Vagina (tissue), 2 donors: Measurements from ENCODE around the gene EHBP1L1. TPM values are rescaled to one million over a fixed set of nuclear protein-coding genes. Genes with fewer than 3 reads are reported as not detected.

Experiments
- DNase-seq, 2 donors: peaks; one replicate each; pipeline ENCODE4 v3.0.0-alpha.2; 2017; ENCODE audit errors: extremely low spot score in 2 of 2
- H3K27ac ChIP-seq: fragments of 200-600 bp; sonication (generic); one replicate; pipeline ENCODE4 v1.5.1; 2019
- H3K27me3 ChIP-seq: fragments of 200-600 bp; sonication (generic); one replicate; pipeline ENCODE4 v1.5.1; 2019
- H3K36me3 ChIP-seq, 2 donors: fragments of 200-600 bp; sonication (generic); one replicate each; pipeline ENCODE4 v1.5.1; 2017 to 2019
- H3K4me1 ChIP-seq: fragments of 200-600 bp; sonication (generic); one replicate; pipeline ENCODE4 v1.5.1; 2019
- H3K4me3 ChIP-seq, 2 donors: fragments of 200-600 bp; sonication (generic); 1 replicate in 1 of 2; 2 replicates in 1 of 2; pipeline ENCODE4 v1.5.1; 2016 to 2019
- H3K9me3 ChIP-seq: fragments of 200-600 bp; sonication (generic); one replicate; pipeline ENCODE4 v1.5.1; 2019
- POLR2A ChIP-seq, 2 donors: fragments of 450-650 bp; IDR thresholded peaks; one replicate each; pipeline ENCODE4 v1.6.1; 2017; ENCODE audit warnings: antibody characterized with exemption in 2 of 2, mild to moderate bottlenecking in 2 of 2, moderate library complexity in 2 of 2
- POLR2AphosphoS5 ChIP-seq, 2 donors: sonication (generic); formaldehyde crosslinking; IDR thresholded peaks; one replicate each; pipeline ENCODE4 v1.9.0; 2017; ENCODE audit warnings: antibody characterized with exemption in 2 of 2, mild to moderate bottlenecking in 2 of 2, low read depth in 1 of 2; ENCODE audit not compliant: insufficient read depth in 1 of 2
- intact Hi-C: fragments of 100-400 bp; cut with DNase I; formaldehyde crosslinking; loops from one replicate; pipeline ENCODE4 v1.15.1; 2023
- total RNA-seq: library from RNA; depleted of rRNA; stranded (reverse); fragments of >200 nt; gene quantifications from one replicate; pipeline ENCODE4 v1.2.3, GENCODE V29; 2016
- TF ChIP-seq, protein P1 (sequence below), 3 experiments: fragments of 450-650 bp in 2 of 3; fragments of 200-600 bp in 1 of 3; sonication (generic) in 1 of 3; IDR thresholded peaks; one replicate each; pipeline ENCODE4 v1.5.1; 2017 to 2019; ENCODE audit warnings: antibody characterized with exemption in 3 of 3, mild to moderate bottlenecking in 2 of 3, moderate library complexity in 2 of 3

Gene EHBP1L1
- total RNA-seq, 1 donor from 2014 or later = 123 TPM

DNA sequence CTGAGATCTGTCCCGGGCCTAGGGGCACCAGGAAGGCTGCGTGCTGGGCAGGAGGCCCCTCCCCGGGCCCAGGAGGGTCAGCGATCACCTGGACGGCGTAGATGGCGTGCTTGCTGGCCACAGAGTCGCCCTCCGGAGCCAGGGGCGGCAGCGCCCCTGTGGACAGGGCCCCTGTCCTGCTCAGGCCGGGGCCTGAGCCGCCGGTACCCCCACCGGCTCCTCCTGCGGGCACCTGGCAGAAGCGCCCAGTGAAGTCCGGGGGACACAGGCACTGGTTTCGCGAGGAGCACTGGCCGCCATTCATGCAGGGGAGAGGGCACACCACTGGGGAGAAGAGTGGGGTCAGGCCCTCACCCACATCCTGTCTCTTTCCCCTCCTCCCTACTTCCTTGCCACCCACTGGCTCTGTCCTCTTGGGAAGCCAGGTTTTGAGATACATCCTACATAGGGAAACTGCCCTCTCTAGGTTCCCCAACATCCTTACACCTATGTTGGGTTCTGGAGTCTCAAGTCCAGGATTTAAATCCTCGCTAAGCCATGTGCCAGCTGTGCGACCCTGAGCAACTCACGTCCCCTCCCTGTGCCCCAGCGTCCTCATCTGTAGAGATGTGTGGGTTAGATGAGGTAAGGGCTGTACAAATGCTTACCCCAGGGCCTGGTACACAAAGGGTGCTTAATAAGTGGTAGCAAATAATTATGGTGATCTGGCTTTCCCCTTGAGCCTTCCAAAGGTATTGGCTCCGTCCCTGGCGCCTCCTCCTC, 21.6 kb upstream of the EHBP1L1 start:
- Histone ChIP-seq H3K27me3 (no peaks in the 10 kb centered on the region), H3K9me3 (no peaks in the 10 kb centered on the region), H3K36me3 (peaks cover 0 to 27% of the 10 kb centered on the region in 2 donors), H3K4me3 (no peak overlapping the region), H3K27ac (peak overlapping the region; percentile 98), H3K4me1 (peaks cover 57% of the 10 kb centered on the region)
- no peak for DNase-seq
- TF ChIP-seq POLR2A (IDR thresholded peaks at IDR 0.05) (no peak), POLR2AphosphoS5 (IDR thresholded peaks at IDR 0.05; ENCODE audit: insufficient read depth in 1 of 2, low read depth in 1 of 2) (no peak)
- TF ChIP-seq, protein P1, sequence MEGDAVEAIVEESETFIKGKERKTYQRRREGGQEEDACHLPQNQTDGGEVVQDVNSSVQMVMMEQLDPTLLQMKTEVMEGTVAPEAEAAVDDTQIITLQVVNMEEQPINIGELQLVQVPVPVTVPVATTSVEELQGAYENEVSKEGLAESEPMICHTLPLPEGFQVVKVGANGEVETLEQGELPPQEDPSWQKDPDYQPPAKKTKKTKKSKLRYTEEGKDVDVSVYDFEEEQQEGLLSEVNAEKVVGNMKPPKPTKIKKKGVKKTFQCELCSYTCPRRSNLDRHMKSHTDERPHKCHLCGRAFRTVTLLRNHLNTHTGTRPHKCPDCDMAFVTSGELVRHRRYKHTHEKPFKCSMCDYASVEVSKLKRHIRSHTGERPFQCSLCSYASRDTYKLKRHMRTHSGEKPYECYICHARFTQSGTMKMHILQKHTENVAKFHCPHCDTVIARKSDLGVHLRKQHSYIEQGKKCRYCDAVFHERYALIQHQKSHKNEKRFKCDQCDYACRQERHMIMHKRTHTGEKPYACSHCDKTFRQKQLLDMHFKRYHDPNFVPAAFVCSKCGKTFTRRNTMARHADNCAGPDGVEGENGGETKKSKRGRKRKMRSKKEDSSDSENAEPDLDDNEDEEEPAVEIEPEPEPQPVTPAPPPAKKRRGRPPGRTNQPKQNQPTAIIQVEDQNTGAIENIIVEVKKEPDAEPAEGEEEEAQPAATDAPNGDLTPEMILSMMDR (IDR thresholded peaks at IDR 0.05) = no peak
- intact Hi-C loops = no loop called here

DNA sequence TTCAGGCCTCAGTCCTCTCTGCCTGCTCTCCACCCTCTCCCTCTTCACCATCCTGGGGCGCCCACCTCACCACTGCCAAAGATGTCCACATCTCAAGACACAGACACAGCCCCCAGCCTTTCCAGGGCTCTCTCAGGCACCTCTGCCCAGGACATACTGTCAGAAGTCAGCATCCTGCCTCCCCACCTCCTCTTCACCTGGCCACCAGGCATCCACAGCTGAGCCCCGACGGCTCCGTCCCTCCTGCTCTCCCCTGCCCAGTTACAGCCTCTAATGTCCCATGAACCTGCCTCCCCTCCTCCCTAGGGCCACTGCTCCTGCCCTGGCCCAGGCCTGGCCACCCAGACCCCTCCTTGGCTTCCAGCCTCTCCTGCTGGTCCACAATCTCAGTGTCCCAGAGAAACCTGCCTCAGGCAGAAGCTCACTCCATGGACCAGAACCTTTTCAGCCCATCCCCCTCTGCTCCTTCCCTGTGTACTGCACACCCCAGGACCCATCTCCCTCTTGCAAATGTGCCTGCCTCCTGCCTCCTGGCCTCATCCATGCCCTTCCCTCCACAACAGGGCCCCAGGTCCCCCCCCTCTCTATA, 20.9 kb upstream of the EHBP1L1 start:
- no peak overlapping the region for H3K4me3 ChIP-seq
- intact Hi-C loops = no loop called here
- no peaks in the 10 kb centered on the region for H3K27me3 ChIP-seq
- H3K36me3 ChIP-seq = peaks cover 0 to 26% of the 10 kb centered on the region in 2 donors
- peaks cover 64% of the 10 kb centered on the region for H3K4me1 ChIP-seq
- H3K27ac ChIP-seq = peak overlapping the region; percentile 98
- H3K9me3 ChIP-seq = no peaks in the 10 kb centered on the region
- no peak for TF ChIP-seq POLR2A (IDR thresholded peaks at IDR 0.05)
- DNase-seq = no peak

DNA sequence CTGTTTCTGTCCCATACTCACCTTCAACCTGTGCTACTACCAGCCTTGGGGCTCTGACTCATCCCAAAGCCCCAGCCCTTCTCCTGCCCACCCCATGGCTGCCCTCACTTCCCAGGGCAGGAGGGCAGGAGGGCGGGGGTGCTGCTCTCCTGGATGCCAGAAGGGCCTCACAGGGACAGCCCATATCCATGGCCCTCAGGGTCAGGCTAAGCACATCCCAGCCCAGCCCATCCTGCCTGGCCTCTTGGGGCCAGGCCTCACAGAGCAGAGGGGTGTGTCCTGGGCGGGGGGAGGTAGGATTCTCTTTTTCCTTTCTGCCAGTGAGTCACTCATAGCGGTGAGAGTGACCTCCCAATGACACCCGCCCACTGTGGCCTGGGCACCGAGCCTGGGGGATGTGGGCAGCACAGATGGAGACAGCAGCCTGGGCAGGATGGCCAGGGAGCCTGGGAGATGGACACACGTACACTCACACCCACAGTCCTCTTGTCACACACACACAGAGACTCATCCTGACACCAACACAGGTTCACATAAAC, 20.1 kb upstream of the EHBP1L1 start:
- no peaks in the 10 kb centered on the region for H3K27me3 ChIP-seq
- intact Hi-C loops = no loop called here
- peak overlapping the region; percentile 98 for H3K27ac ChIP-seq
- DNase-seq = no peak
- TF ChIP-seq POLR2AphosphoS5 (IDR thresholded peaks at IDR 0.05; ENCODE audit: insufficient read depth in 1 of 2, low read depth in 1 of 2) = peak in 1 of 2 donors; percentile 59
- TF ChIP-seq POLR2A (IDR thresholded peaks at IDR 0.05) = no peak
- peaks cover 0 to 25% of the 10 kb centered on the region in 2 donors for H3K36me3 ChIP-seq
- no peaks in the 10 kb centered on the region for H3K9me3 ChIP-seq
- H3K4me3 ChIP-seq = peak overlapping the region in 1 of 2 donors; percentile 90
- peaks cover 72% of the 10 kb centered on the region for H3K4me1 ChIP-seq

DNA sequence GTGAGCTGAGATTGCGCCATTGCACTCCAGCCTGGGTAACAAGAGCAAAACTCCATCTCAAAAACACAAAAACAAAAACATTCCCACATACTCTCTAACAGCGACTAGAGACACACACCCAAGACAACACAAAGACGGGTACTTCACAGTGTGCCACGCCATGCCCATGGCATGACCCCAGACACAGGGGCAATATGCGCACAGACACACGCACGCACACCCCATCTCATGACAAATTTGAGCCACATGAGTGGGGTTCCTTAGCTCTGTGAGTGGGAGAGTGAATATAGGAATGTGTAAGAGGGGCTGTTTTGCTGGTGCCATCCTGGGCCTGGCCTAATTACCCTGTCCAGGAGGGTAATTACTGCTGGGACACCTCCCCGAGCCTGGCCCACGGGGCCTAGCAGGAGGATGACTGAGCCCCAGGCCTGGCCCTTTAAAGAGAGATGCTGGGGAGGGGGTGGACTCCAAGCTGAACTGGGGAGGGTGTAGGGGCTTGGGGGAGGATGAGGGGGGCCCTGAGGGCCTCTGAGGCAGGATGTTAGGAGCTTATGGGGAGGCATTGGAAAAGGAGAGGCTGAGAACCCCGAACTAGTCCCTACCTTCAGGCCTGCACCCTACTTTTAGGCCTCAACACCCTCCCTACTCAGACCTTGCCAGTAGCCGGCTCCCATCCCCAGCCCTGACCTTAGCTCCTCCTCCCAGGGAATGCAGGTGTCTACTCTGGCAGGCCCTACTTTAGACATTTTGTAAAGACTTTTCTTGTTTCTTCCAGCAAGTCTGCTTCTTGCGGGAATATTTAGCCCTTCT, 19.2 kb upstream of the EHBP1L1 start:
- no peak for DNase-seq
- peaks cover 0 to 16% of the 10 kb centered on the region in 2 donors for H3K36me3 ChIP-seq
- H3K4me1 ChIP-seq = peaks cover 77% of the 10 kb centered on the region
- TF ChIP-seq POLR2A (IDR thresholded peaks at IDR 0.05) = no peak
- TF ChIP-seq, protein P1 (IDR thresholded peaks at IDR 0.05) = no peak
- no peak for TF ChIP-seq POLR2AphosphoS5 (IDR thresholded peaks at IDR 0.05; ENCODE audit: insufficient read depth in 1 of 2, low read depth in 1 of 2)
- H3K27me3 ChIP-seq = no peaks in the 10 kb centered on the region
- H3K9me3 ChIP-seq = no peaks in the 10 kb centered on the region
- intact Hi-C loops = loop anchor here (1.0 kb wide), 1 partner anchor 41 kb away; no protein-coding TSS in a partner anchor
- H3K4me3 ChIP-seq = peak overlapping the region; percentile 62 to 90
- peak overlapping the region; percentile 98 for H3K27ac ChIP-seq

DNA sequence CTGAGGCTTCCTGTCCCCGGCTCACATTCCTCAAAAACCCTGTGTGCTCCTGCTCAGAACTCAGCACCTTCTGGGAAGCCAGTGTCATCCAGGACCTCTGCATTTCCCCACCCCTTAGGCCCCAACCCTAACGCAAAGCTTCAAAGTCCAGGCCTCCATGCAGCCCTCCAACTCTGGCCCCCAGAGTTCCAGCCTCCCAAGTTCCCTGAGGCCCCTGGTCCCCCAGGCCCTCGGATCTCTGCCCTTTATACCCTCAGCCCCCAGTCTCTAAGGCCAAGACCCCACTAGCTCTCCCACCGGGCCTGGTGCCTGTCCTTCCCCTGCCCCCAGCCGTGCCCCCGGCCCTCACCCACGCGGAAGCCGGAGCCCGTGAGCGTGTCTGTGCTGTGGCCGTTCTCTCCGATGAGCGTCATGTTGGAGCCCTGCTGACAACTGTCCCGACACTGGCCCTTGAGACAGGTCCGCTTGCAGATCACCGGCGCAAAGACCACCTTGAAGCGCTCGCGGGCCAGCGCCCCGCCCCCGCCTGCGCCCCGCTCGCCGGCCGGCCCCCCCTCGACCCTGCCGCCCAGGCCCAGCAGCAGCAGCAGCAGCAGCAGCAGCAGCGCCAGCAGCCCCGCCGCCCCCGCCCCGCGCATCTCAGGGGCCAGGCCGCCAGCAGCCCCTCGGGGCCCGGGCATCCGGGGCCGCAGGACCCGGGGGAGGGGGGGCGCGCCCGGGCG, 18.4 kb upstream of the EHBP1L1 start:
- no peaks in the 10 kb centered on the region for H3K9me3 ChIP-seq
- TF ChIP-seq POLR2AphosphoS5 (IDR thresholded peaks at IDR 0.05; ENCODE audit: insufficient read depth in 1 of 2, low read depth in 1 of 2) = no peak
- TF ChIP-seq, protein P1 (IDR thresholded peaks at IDR 0.05) = no peak
- TF ChIP-seq POLR2A (IDR thresholded peaks at IDR 0.05) = no peak
- no peaks in the 10 kb centered on the region for H3K27me3 ChIP-seq
- H3K4me3 ChIP-seq = peak overlapping the region; percentile 62 to 90
- H3K36me3 ChIP-seq = peaks cover 0 to 12% of the 10 kb centered on the region in 2 donors
- no peak for DNase-seq
- intact Hi-C loops = loop anchor here (1.0 kb wide), 1 partner anchor 40 kb away; no protein-coding TSS in a partner anchor
- H3K27ac ChIP-seq = peak overlapping the region; percentile 98
- peaks cover 77% of the 10 kb centered on the region for H3K4me1 ChIP-seq
